CD4-positive, alpha-beta memory T cell (primary cell): ENCODE data around the gene GH2. TPM values are rescaled to one million over a fixed set of nuclear protein-coding genes. Genes with fewer than 3 reads are reported as not detected.
"Not testable (repeated sequence)": the region's sequence is repeated elsewhere in the genome, so short reads cannot be mapped to it uniquely, and the experiment has no call there.

Source experiments
- CTCF ChIA-PET: fragments of 350-600 bp; sonication (Branson Sonifier 250); formaldehyde crosslinking; loops from one replicate; lab custom pipeline; 2021; ENCODE audit warnings: inconsistent platforms; ENCODE audit not compliant: partially characterized antibody; lab: Charles Lee
- POLR2A ChIA-PET: fragments of 350-600 bp; sonication (Branson Sonifier 250); formaldehyde crosslinking; loops from one replicate; lab custom pipeline; 2021; ENCODE audit not compliant: partially characterized antibody; lab: Charles Lee
- DNase-seq, 5 donors: peaks; one replicate each; pipeline versions ENCODE4 v3.0.0 to v3.0.0-alpha.2; 2020 to 2022; ENCODE audit warnings: mixed read lengths in 1 of 5
- H3K27ac ChIP-seq: one replicate; pipeline ENCODE4 v1.7.0; 2013; ENCODE audit warnings: low read depth, low read length
- H3K27me3 ChIP-seq: 2 replicates; pipeline ENCODE4 v1.7.0; 2013; ENCODE audit warnings: mild to moderate bottlenecking, low read length, moderate library complexity; ENCODE audit not compliant: insufficient read depth
- H3K36me3 ChIP-seq: 2 replicates; pipeline ENCODE4 v1.7.0; 2013; ENCODE audit warnings: mild to moderate bottlenecking, low read length, moderate library complexity; ENCODE audit not compliant: insufficient read depth
- H3K4me1 ChIP-seq: 2 replicates; pipeline ENCODE4 v1.7.0; 2013; ENCODE audit warnings: mild to moderate bottlenecking, low read length, moderate library complexity; ENCODE audit not compliant: insufficient read depth
- H3K4me3 ChIP-seq, 2 donors: one replicate each; pipeline ENCODE4 v1.7.0; 2013; ENCODE audit warnings: low read length in 2 of 2, mild to moderate bottlenecking in 1 of 2
- H3K9me3 ChIP-seq, 2 donors: one replicate each; pipeline ENCODE4 v1.7.0; 2013; ENCODE audit warnings: low read length in 2 of 2, control low read depth in 1 of 2; ENCODE audit not compliant: control insufficient read depth in 1 of 2
- H3K27ac Mint-ChIP-seq, 7 donors: one replicate each; pipeline ENCODE4 v1.8.0; 2020 to 2021; ENCODE audit warnings: mixed read lengths in 7 of 7, mild to moderate bottlenecking in 6 of 7, inconsistent platforms in 3 of 7, moderate library complexity in 3 of 7
- H3K27me3 Mint-ChIP-seq, 2 donors: one replicate each; pipeline ENCODE4 v1.8.0; 2020 to 2021; ENCODE audit warnings: mixed read lengths in 2 of 2
- H3K36me3 Mint-ChIP-seq, 2 donors: one replicate each; pipeline ENCODE4 v1.8.0; 2020 to 2021; ENCODE audit warnings: mixed read lengths in 2 of 2, inconsistent platforms in 1 of 2, mild to moderate bottlenecking in 1 of 2
- H3K4me1 Mint-ChIP-seq, 4 donors: one replicate each; pipeline ENCODE4 v1.8.0; 2020 to 2021; ENCODE audit warnings: mixed read lengths in 4 of 4, mild to moderate bottlenecking in 1 of 4
- H3K4me3 Mint-ChIP-seq, 8 donors: one replicate each; pipeline ENCODE4 v1.8.0; 2020 to 2021; ENCODE audit warnings: mixed read lengths in 8 of 8, mild to moderate bottlenecking in 7 of 8, moderate library complexity in 6 of 8, inconsistent platforms in 3 of 8
- H3K9me3 Mint-ChIP-seq, 8 donors: one replicate each; pipeline ENCODE4 v1.8.0; 2020 to 2021; ENCODE audit warnings: mixed read lengths in 8 of 8, mild to moderate bottlenecking in 5 of 8, inconsistent platforms in 3 of 8, moderate library complexity in 1 of 8
- intact Hi-C: fragments of 100-400 bp; cut with micrococcal nuclease; formaldehyde crosslinking; loops from one replicate; pipeline ENCODE4 v1.15.1; 2023
- polyA plus RNA-seq, 2 donors: library from polyadenylated mRNA; unstranded; fragments of 300-500 nt; fragmentation: Illumina TruSeq; gene quantifications; one replicate each; pipeline ENCODE4 v1.2.3, GENCODE V29; 2021
- total RNA-seq, 2 experiments: library from RNA; stranded (reverse); gene quantifications; one replicate each; pipeline ENCODE4 v1.2.3, GENCODE V29; 2021

Gene GH2
- total and polyA plus RNA-seq, 4 experiments from 2014 or later: not detected

GRCh38 chr17:63847525-63848249 is 34.1 kb downstream of the GH2 start:
- peaks cover 0 to 2% (median 0%) of the 10 kb centered on the region in 8 donors for H3K9me3 Mint-ChIP-seq
- no peak overlapping the region for H3K27ac ChIP-seq
- H3K4me3 Mint-ChIP-seq: peak overlapping the region in 7 of 8 donors; percentile 23 to 93 (median 64)
- H3K36me3 ChIP-seq: no peaks in the 10 kb centered on the region
- intact Hi-C loops: loop anchor here (10.0 kb wide), 1 partner anchor 657 kb away; the partner anchor contains the start of genes CEP95 and DDX5
- H3K4me1 Mint-ChIP-seq: peaks cover 15 to 36% (median 23%) of the 10 kb centered on the region in 4 donors
- no peaks in the 10 kb centered on the region for H3K27me3 Mint-ChIP-seq
- no peaks in the 10 kb centered on the region for H3K27me3 ChIP-seq
- peaks cover 20% of the 10 kb centered on the region for H3K4me1 ChIP-seq
- H3K9me3 ChIP-seq: no peaks in the 10 kb centered on the region
- H3K27ac Mint-ChIP-seq: peak overlapping the region in 6 of 7 donors; percentile 54 to 99 (median 76)
- DNase-seq: no peak
- ChIA-PET CTCF (interaction anchor here (0.7 to 3.6 kb wide), 9 partner anchors 9 to 371 kb away, joined by 3 to 37 read pairs (median 12); partner anchors contain the start of genes ACE and FTSJ3), POLR2A (interaction anchor here (1.3 to 2.2 kb wide), 7 partner anchors 8 to 658 kb away, joined by 3 to 17 read pairs (median 5); partner anchors contain the start of genes DDX42, DDX5 and PSMC5)
- no peak overlapping the region for H3K4me3 ChIP-seq
- H3K36me3 Mint-ChIP-seq: peaks cover 0 to 6% of the 10 kb centered on the region in 2 donors

DNA sequence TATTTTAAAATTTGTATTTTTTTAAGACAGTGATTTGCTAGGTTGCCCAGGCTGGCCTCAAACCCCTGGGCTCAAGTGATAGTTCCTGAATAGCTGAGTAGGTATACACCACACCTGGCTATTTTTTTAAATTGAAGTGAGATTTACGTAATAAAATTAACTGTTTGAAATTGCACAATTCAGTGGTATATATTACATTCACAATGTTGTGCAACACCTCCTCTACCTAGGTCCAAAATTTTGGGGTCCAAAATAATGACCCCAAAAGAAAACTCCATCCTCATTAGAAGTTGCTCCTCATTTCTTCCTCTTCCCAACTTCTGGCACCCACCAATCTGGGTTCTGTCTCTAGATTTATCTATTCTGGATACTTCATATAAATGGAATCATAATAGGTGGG is 36.2 kb downstream of the GH2 start:
- H3K4me1 ChIP-seq: peaks cover 33% of the 10 kb centered on the region
- H3K9me3 Mint-ChIP-seq: peaks cover 0 to 2% (median 0%) of the 10 kb centered on the region in 8 donors
- peak overlapping the region in 1 of 7 donors; percentile 1 for H3K27ac Mint-ChIP-seq
- DNase-seq: no peak
- CTCF ChIA-PET: no interaction called here
- peaks cover 0 to 12% of the 10 kb centered on the region in 2 donors for H3K36me3 Mint-ChIP-seq
- no peak overlapping the region for H3K4me3 Mint-ChIP-seq
- intact Hi-C loops: loop anchor here (10.0 kb wide), 1 partner anchor 659 kb away; the partner anchor contains the start of genes CEP95 and DDX5
- POLR2A ChIA-PET: interaction anchor here (3.0 to 8.8 kb wide), 2 partner anchors 17 to 71 kb away, joined by 66 to 104 read pairs; partner anchors contain the start of genes CCDC47, DDX42, FTSJ3 and PSMC5
- H3K36me3 ChIP-seq: no peaks in the 10 kb centered on the region
- no peaks in the 10 kb centered on the region for H3K9me3 ChIP-seq
- H3K4me1 Mint-ChIP-seq: peaks cover 21 to 52% (median 33%) of the 10 kb centered on the region in 4 donors
- H3K27me3 ChIP-seq: no peaks in the 10 kb centered on the region
- H3K27me3 Mint-ChIP-seq: no peaks in the 10 kb centered on the region
- no peak overlapping the region for H3K4me3 ChIP-seq
- no peak overlapping the region for H3K27ac ChIP-seq

DNA sequence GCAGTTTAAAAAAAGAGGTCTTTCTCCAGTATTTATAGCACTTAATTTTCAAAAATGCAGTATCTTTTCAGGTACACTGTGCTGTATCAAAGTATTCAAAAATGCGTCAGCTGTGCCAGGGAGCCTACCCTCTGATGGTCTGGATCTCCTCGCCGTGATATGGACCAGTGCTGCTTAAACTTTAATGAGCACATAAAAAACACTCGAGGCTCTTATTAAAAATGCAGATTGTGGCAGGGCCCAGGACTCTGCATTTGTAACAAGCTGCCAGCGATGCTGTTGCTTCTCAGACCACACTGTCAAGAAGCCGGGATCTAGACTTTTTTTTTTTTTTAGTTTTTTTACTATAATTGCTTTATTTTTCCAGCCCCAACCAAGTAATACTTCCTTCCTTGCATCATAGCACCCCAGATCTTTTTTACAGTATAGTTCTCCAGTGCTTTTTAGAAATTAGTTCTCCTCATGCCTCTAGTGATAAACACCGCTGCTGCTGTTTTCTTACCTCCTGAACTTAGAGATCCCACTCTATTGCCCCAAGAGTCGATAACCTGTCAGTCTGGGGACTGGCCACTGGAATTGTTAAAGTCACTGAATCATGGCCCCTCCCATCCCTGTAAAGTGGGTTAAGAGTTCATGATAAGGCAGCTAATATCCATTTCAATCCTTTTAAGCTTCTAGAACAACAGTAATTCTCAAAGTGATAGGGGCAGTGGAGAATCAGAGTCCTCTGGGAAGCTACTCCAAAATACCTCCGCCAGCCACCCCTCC is 37.6 kb downstream of the GH2 start:
- intact Hi-C loops: loop anchor here (1.0 to 10.0 kb wide), 7 partner anchors 17 to 661 kb away; partner anchors contain the start of genes CCDC47, CEP95, DCAF7 and DDX5
- ChIA-PET CTCF (interaction anchor here (0.6 to 2.6 kb wide), 8 partner anchors 9 to 413 kb away, joined by 3 to 16 read pairs (median 3); partner anchors contain the start of genes CCDC47 and DDX42), POLR2A (interaction anchor here (0.6 to 8.8 kb wide), 13 partner anchors 14 to 661 kb away, joined by 3 to 104 read pairs (median 9); partner anchors contain the start of genes CCDC47, DDX42, FTSJ3 and LIMD2)
- peaks cover 0 to 13% of the 10 kb centered on the region in 2 donors for H3K36me3 Mint-ChIP-seq
- Histone ChIP-seq H3K4me3 (peak overlapping the region in 1 of 2 donors; percentile 42), H3K36me3 (no peaks in the 10 kb centered on the region), H3K9me3 (no peaks in the 10 kb centered on the region), H3K4me1 (peaks cover 47% of the 10 kb centered on the region), H3K27ac (peak overlapping the region; percentile 84), H3K27me3 (no peaks in the 10 kb centered on the region)
- peaks cover 0 to 2% (median 0%) of the 10 kb centered on the region in 8 donors for H3K9me3 Mint-ChIP-seq
- no peaks in the 10 kb centered on the region for H3K27me3 Mint-ChIP-seq
- H3K4me1 Mint-ChIP-seq: peaks cover 24 to 56% (median 38%) of the 10 kb centered on the region in 4 donors
- H3K27ac Mint-ChIP-seq: peak overlapping the region; percentile 87 to 95 (median 92)
- H3K4me3 Mint-ChIP-seq: peak overlapping the region; percentile 82 to 88 (median 86)
- DNase-seq: no peak

- intact Hi-C loops: loop anchor here (1.0 to 10.0 kb wide), 7 partner anchors 16 to 661 kb away; partner anchors contain the start of genes CCDC47, CEP95, DCAF7 and DDX5
- not testable (repeated sequence) for H3K27me3 ChIP-seq, H3K27me3 Mint-ChIP-seq, H3K36me3 ChIP-seq, H3K9me3 Mint-ChIP-seq, H3K9me3 ChIP-seq
- H3K27ac Mint-ChIP-seq: peak overlapping the region; percentile 87 to 95 (median 92)
- peaks cover 0 to 15% of the 10 kb centered on the region in 2 donors for H3K36me3 Mint-ChIP-seq
- Histone ChIP-seq H3K27ac (peak overlapping the region; percentile 84), H3K4me3 (peak overlapping the region; percentile 42 to 72), H3K4me1 (peaks cover 48% of the 10 kb centered on the region)
- peak in 2 of 5 donors; percentile 31 to 57 for DNase-seq
- ChIA-PET CTCF (interaction anchor here (0.6 to 2.6 kb wide), 9 partner anchors 9 to 413 kb away, joined by 3 to 16 read pairs (median 3); partner anchors contain the start of genes CCDC47, DDX42 and PSMC5), POLR2A (interaction anchor here (0.6 to 8.8 kb wide), 18 partner anchors 14 to 662 kb away, joined by 3 to 104 read pairs (median 4); partner anchors contain the start of genes CCDC47, DDX42, FTSJ3 and LIMD2)
- H3K4me1 Mint-ChIP-seq: peaks cover 22 to 57% (median 37%) of the 10 kb centered on the region in 4 donors
- H3K4me3 Mint-ChIP-seq: peak overlapping the region; percentile 82 to 88 (median 86)
These were observed 38.3 kb downstream of the GH2 start for GRCh38 chr17:63843387-63843888.

DNA sequence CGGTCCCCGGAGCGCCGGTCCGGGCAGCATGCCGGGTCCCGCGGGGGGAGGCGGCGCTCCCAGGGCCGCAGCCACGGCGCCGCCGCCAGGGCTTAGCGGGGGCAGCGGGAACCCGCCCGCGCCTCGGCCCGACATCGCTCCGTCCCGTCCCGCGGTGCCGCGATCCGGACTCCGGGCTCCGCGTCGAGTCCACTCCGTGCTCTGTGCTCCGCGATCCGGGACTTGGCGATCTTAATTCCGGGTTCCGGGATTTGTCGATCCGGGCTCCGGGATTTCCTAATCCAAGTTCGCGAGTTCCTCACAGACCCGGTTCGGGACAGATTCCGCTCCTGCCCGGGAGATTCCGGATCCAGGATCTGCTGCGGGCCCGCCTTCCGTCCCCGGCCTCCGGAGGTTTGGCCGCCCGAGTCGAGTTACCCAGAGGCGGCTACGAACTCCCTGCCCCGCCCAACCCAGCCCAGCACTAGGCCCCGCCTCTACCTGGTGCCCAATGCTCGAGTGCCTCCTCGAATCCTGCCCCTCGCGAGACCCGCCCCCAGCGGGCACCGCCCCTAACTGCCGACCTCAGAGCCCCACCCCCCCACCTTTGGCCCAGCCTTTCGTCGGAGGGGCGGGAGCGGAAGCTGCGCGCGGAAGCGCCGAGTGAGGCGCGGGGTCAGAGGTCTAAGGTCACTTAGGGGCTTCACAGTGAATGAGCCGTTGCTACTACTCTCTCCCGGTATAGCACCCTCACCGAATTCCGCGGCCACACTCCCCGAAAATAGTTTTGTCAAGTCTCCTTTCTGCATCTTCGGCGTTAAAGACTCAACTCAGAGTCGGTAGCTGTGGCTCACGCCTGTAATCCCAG is 39.0 kb downstream of the GH2 start, which contains the start of gene SMARCD2:
TSS of gene SMARCD2 (minus strand) at position 146 of the 847 bp plus-strand sequence. CDS start at position 135, 11 bp downstream.
- peaks cover 0 to 16% of the 10 kb centered on the region in 2 donors for H3K36me3 Mint-ChIP-seq
- intact Hi-C loops: loop anchor here (1.0 to 10.0 kb wide), 7 partner anchors 15 to 662 kb away; partner anchors contain the start of genes CCDC47, CEP95, DCAF7 and DDX5
- POLR2A ChIA-PET: interaction anchor here (0.7 to 8.8 kb wide), 17 partner anchors 14 to 663 kb away, joined by 3 to 104 read pairs (median 4); partner anchors contain the start of genes CCDC47, DDX42, FTSJ3 and LIMD2
- H3K9me3 Mint-ChIP-seq: no peaks in the 10 kb centered on the region
- H3K27me3 Mint-ChIP-seq: no peaks in the 10 kb centered on the region
- Histone ChIP-seq H3K36me3 (no peaks in the 10 kb centered on the region), H3K4me3 (peak within 1 kb of the TSS; percentile 58 to 72), H3K27me3 (no peaks in the 10 kb centered on the region), H3K9me3 (no peaks in the 10 kb centered on the region), H3K4me1 (peaks cover 48% of the 10 kb centered on the region), H3K27ac (peak within 1 kb of the TSS; percentile 84)
- peak within 1 kb of the TSS; percentile 87 to 96 (median 95) for H3K27ac Mint-ChIP-seq
- peaks cover 17 to 57% (median 35%) of the 10 kb centered on the region in 4 donors for H3K4me1 Mint-ChIP-seq
- DNase-seq: peak; percentile 97 to 98 (median 98)
- CTCF ChIA-PET: interaction anchor here (0.8 to 2.6 kb wide), 7 partner anchors 8 to 412 kb away, joined by 3 to 16 read pairs (median 3); partner anchors contain the start of genes CCDC47, DDX42 and PSMC5
- peak within 1 kb of the TSS; percentile 86 to 97 (median 94) for H3K4me3 Mint-ChIP-seq
